ENCODE results near the gene UNC5CL.

UNC5CL gene

DNA sequence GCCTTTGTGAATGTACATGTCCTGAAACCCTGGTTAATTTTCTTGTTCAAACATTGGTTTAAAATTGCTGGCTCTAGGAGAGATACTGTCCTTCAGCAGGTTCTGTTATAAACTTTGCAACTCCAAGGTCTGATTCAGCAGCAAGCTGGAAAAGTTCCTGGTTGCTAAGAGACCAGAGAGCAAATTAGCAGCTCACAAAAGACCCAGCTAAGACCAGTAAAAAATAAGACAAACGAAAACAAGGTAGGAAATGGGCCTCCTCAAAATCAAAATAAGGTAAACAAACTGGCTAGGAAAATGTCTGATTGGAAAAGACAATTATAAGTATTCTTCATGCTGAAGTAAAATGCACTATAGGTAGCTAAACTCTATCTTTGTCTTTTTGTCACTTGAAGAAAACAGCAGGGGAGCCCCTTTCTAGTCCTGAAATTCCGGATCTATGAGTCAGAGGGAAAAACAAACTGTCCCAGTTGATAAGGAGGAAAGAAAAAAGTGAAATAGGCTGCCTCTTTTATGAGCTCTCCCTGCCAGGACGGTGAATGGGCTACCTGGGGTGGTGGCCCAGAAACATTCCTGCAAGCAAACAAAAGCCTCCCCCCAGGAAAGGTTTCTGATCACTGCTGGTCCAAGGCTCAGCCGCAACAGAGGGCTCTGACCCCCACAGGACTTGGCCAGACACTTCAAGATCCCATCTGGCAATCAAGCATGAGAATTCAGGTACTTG is 41.6 kb downstream of the UNC5CL start:
- TF ChIP-seq, protein P1, sequence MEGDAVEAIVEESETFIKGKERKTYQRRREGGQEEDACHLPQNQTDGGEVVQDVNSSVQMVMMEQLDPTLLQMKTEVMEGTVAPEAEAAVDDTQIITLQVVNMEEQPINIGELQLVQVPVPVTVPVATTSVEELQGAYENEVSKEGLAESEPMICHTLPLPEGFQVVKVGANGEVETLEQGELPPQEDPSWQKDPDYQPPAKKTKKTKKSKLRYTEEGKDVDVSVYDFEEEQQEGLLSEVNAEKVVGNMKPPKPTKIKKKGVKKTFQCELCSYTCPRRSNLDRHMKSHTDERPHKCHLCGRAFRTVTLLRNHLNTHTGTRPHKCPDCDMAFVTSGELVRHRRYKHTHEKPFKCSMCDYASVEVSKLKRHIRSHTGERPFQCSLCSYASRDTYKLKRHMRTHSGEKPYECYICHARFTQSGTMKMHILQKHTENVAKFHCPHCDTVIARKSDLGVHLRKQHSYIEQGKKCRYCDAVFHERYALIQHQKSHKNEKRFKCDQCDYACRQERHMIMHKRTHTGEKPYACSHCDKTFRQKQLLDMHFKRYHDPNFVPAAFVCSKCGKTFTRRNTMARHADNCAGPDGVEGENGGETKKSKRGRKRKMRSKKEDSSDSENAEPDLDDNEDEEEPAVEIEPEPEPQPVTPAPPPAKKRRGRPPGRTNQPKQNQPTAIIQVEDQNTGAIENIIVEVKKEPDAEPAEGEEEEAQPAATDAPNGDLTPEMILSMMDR (conservative IDR thresholded peaks at IDR 0.05; ENCODE audit: low read length), result no peak
- TF ChIP-seq EZH2phosphoT487 (IDR thresholded peaks at IDR 0.05; ENCODE audit: borderline replicate concordance), result no peak
- peaks cover 10% of the 10 kb centered on the region for H3K27me3 ChIP-seq (ENCODE audit: insufficient read depth, low read length, poor library complexity, severe bottlenecking)
- H3K4me3 ChIP-seq (ENCODE audit: low read length, poor library complexity, severe bottlenecking), result no peak overlapping the region

GRCh38 chr6:40996591-40997233 is 42.3 kb downstream of the UNC5CL start:
- no peak overlapping the region for H3K4me3 ChIP-seq (ENCODE audit: low read length, poor library complexity, severe bottlenecking)
- no peaks in the 10 kb centered on the region for H4K20me1 ChIP-seq (ENCODE audit: insufficient read depth, low read length, poor library complexity, severe bottlenecking)
- H3K36me3 ChIP-seq (ENCODE audit: insufficient read depth, low read length), result no peaks in the 10 kb centered on the region
- no peaks in the 10 kb centered on the region for H3K4me1 ChIP-seq (ENCODE audit: insufficient read depth, low read length, poor library complexity, severe bottlenecking)
- no peak overlapping the region for H2AFZ ChIP-seq (ENCODE audit: low read length)
- peaks cover 15% of the 10 kb centered on the region for H3K27me3 ChIP-seq (ENCODE audit: insufficient read depth, low read length, poor library complexity, severe bottlenecking)
- H3F3A ChIP-seq (ENCODE audit: low read depth), result no peaks in the 10 kb centered on the region
- H3K4me2 ChIP-seq (ENCODE audit: low read depth, low read length, poor library complexity, severe bottlenecking), result no peak overlapping the region
- no peaks in the 10 kb centered on the region for H3K9me2 ChIP-seq (replicated peaks; ENCODE audit: low read depth, low read length)
- H3K79me2 ChIP-seq (ENCODE audit: insufficient read depth, low read length), result no peaks in the 10 kb centered on the region
- TF ChIP-seq, protein P1 (conservative IDR thresholded peaks at IDR 0.05; ENCODE audit: low read length), result no peak
- no peak for TF ChIP-seq EZH2phosphoT487 (IDR thresholded peaks at IDR 0.05; ENCODE audit: borderline replicate concordance)
- H3K9ac ChIP-seq (ENCODE audit: low read depth, low read length, poor library complexity, severe bottlenecking), result no peak overlapping the region
- H3K9me3 ChIP-seq (ENCODE audit: insufficient read depth, low read depth, low read length), result no peaks in the 10 kb centered on the region

More for the DNA sequence above, 41.6 kb downstream of the UNC5CL start:
- Histone ChIP-seq H3K4me2 (ENCODE audit: low read depth, low read length, poor library complexity, severe bottlenecking) (no peak overlapping the region), H3K9me3 (ENCODE audit: insufficient read depth, low read depth, low read length) (no peaks in the 10 kb centered on the region), H3K4me1 (ENCODE audit: insufficient read depth, low read length, poor library complexity, severe bottlenecking) (no peaks in the 10 kb centered on the region), H3F3A (ENCODE audit: low read depth) (no peaks in the 10 kb centered on the region), H4K20me1 (ENCODE audit: insufficient read depth, low read length, poor library complexity, severe bottlenecking) (no peaks in the 10 kb centered on the region), H3K36me3 (ENCODE audit: insufficient read depth, low read length) (no peaks in the 10 kb centered on the region), H3K9ac (ENCODE audit: low read depth, low read length, poor library complexity, severe bottlenecking) (no peak overlapping the region), H2AFZ (ENCODE audit: low read length) (no peak overlapping the region), H3K9me2 (replicated peaks; ENCODE audit: low read depth, low read length) (no peaks in the 10 kb centered on the region), H3K79me2 (ENCODE audit: insufficient read depth, low read length) (no peaks in the 10 kb centered on the region)

- Histone ChIP-seq H3K9ac (ENCODE audit: low read depth, low read length, poor library complexity, severe bottlenecking) (no peak overlapping the region), H3K4me3 (ENCODE audit: low read length, poor library complexity, severe bottlenecking) (no peak overlapping the region), H3K4me2 (ENCODE audit: low read depth, low read length, poor library complexity, severe bottlenecking) (no peak overlapping the region), H3K9me3 (ENCODE audit: insufficient read depth, low read depth, low read length) (no peaks in the 10 kb centered on the region), H3K79me2 (ENCODE audit: insufficient read depth, low read length) (no peaks in the 10 kb centered on the region), H3F3A (ENCODE audit: low read depth) (no peaks in the 10 kb centered on the region), H2AFZ (ENCODE audit: low read length) (no peak overlapping the region), H3K36me3 (ENCODE audit: insufficient read depth, low read length) (no peaks in the 10 kb centered on the region), H3K27me3 (ENCODE audit: insufficient read depth, low read length, poor library complexity, severe bottlenecking) (peaks cover 18% of the 10 kb centered on the region), H3K9me2 (replicated peaks; ENCODE audit: low read depth, low read length) (no peaks in the 10 kb centered on the region), H3K4me1 (ENCODE audit: insufficient read depth, low read length, poor library complexity, severe bottlenecking) (no peaks in the 10 kb centered on the region), H4K20me1 (ENCODE audit: insufficient read depth, low read length, poor library complexity, severe bottlenecking) (no peaks in the 10 kb centered on the region)
- TF ChIP-seq, protein P1 (conservative IDR thresholded peaks at IDR 0.05; ENCODE audit: low read length), result no peak
- TF ChIP-seq EZH2phosphoT487 (IDR thresholded peaks at IDR 0.05; ENCODE audit: borderline replicate concordance), result no peak
These were observed 46.3 kb downstream of the UNC5CL start for GRCh38 chr6:40992746-40993145.
